Lower leg skin (tissue), 4 donors: Measurements from ENCODE around the gene NCAM2. TPM values are rescaled to one million over a fixed set of nuclear protein-coding genes. Genes with fewer than 3 reads are reported as not detected.

ENCODE experiments used
- DNase-seq, 2 donors: peaks; one replicate each; pipeline ENCODE4 v3.0.0-alpha.2; 2019; ENCODE audit warnings: low spot score in 2 of 2
- H3K4me3 ChIP-seq: fragments of 200-600 bp; sonication (generic); 2 replicates; pipeline ENCODE4 v1.5.1; 2017; ENCODE audit warnings: mild to moderate bottlenecking, low read depth; ENCODE audit not compliant: poor library complexity, severe bottlenecking
- POLR2A ChIP-seq, 2 donors: fragments of 450-650 bp; IDR thresholded peaks; one replicate each; pipeline ENCODE4 v1.6.1; 2016 to 2017; ENCODE audit warnings: antibody characterized with exemption in 2 of 2, mild to moderate bottlenecking in 1 of 2, moderate library complexity in 1 of 2
- WGBS, 2 donors: methylation state at CpG; one replicate each; pipeline ENCODE4 v1.1.5; 2018; 5-methylcytosine and 5-hydroxymethylcytosine counted together
- intact Hi-C: fragments of 100-400 bp; cut with DNase I; formaldehyde crosslinking; loops from one replicate; pipeline ENCODE4 v1.15.0; 2023; ENCODE audit warnings: low total_unique reads
- total RNA-seq, 4 donors: library from RNA; depleted of rRNA; stranded (reverse); fragments of >200 nt; gene quantifications; one replicate each; pipeline ENCODE4 v1.1.0, GENCODE V29; 2016
- TF ChIP-seq, protein P1 (sequence below), 3 donors: fragments of 450-650 bp; IDR thresholded peaks; one replicate each; pipeline ENCODE4 v1.5.1; 2016; ENCODE audit warnings: antibody characterized with exemption in 3 of 3, mild to moderate bottlenecking in 3 of 3, moderate library complexity in 2 of 3

Gene NCAM2
- total RNA-seq, 4 donors from 2014 or later: 0.61 to 3.2 (median 0.91) TPM

- no peak overlapping the region for H3K4me3 ChIP-seq
- intact Hi-C loops: no loop called here
- TF ChIP-seq, protein P1, sequence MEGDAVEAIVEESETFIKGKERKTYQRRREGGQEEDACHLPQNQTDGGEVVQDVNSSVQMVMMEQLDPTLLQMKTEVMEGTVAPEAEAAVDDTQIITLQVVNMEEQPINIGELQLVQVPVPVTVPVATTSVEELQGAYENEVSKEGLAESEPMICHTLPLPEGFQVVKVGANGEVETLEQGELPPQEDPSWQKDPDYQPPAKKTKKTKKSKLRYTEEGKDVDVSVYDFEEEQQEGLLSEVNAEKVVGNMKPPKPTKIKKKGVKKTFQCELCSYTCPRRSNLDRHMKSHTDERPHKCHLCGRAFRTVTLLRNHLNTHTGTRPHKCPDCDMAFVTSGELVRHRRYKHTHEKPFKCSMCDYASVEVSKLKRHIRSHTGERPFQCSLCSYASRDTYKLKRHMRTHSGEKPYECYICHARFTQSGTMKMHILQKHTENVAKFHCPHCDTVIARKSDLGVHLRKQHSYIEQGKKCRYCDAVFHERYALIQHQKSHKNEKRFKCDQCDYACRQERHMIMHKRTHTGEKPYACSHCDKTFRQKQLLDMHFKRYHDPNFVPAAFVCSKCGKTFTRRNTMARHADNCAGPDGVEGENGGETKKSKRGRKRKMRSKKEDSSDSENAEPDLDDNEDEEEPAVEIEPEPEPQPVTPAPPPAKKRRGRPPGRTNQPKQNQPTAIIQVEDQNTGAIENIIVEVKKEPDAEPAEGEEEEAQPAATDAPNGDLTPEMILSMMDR (IDR thresholded peaks at IDR 0.05): no peak
- TF ChIP-seq POLR2A (IDR thresholded peaks at IDR 0.05): no peak
- WGBS, 2 donors: 53 to 63% methylated on average over 6 of the region's 6 CpGs
- no peak for DNase-seq
Observed at GRCh38 chr21:21007606-21008005, 9.4 kb downstream of the NCAM2 start.

GRCh38 chr21:21010228-21010627, 12.0 kb downstream of the NCAM2 start:
- TF ChIP-seq, protein P1 (IDR thresholded peaks at IDR 0.05): no peak
- TF ChIP-seq POLR2A (IDR thresholded peaks at IDR 0.05): no peak
- 77 to 80% methylated on average over 3 of the region's 3 CpGs for WGBS, 2 donors
- intact Hi-C loops: no loop called here
- no peak for DNase-seq
- H3K4me3 ChIP-seq: no peak overlapping the region

- no peak for TF ChIP-seq POLR2A (IDR thresholded peaks at IDR 0.05)
- TF ChIP-seq, protein P1 (IDR thresholded peaks at IDR 0.05): no peak
- no peak overlapping the region for H3K4me3 ChIP-seq
- DNase-seq: no peak
- intact Hi-C loops: no loop called here
- WGBS, 2 donors: 76% methylated on average over 3 of the region's 3 CpGs
Observed at GRCh38 chr21:21010698-21011097, 12.5 kb downstream of the NCAM2 start.

GRCh38 chr21:21018821-21019220, 20.6 kb downstream of the NCAM2 start:
- H3K4me3 ChIP-seq: no peak overlapping the region
- WGBS, 2 donors: 11 to 13% methylated on average over 1 of the region's 1 CpG
- DNase-seq: no peak

DNA sequence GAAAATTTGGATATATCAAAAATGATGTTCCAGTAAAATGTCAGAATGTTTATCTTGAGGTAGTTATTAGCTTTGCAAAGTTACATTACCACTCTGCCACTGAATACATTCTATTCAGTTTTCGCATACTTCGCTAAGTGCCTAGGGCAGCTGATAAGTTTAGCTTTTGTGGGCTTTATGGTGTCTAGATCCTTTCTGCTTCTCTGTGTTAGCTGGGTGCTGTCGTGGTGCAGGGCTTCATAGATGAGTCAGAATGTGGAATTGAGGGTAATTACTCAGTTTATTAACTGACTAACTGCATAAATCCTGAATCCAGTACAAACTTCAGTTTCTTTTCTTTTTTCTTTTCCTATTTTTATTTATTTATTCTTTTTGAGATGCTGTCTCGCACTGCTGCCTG, 21.5 kb downstream of the NCAM2 start:
- 80 to 81% methylated on average over 4 of the region's 4 CpGs for WGBS, 2 donors
- DNase-seq: no peak
- intact Hi-C loops: no loop called here
- H3K4me3 ChIP-seq: no peak overlapping the region
- TF ChIP-seq, protein P1 (IDR thresholded peaks at IDR 0.05): no peak
- no peak for TF ChIP-seq POLR2A (IDR thresholded peaks at IDR 0.05)

More at GRCh38 chr21:21018821-21019220, 20.6 kb downstream of the NCAM2 start:
- TF ChIP-seq, protein P1 (IDR thresholded peaks at IDR 0.05): no peak
- no peak for TF ChIP-seq POLR2A (IDR thresholded peaks at IDR 0.05)
- intact Hi-C loops: no loop called here

DNA sequence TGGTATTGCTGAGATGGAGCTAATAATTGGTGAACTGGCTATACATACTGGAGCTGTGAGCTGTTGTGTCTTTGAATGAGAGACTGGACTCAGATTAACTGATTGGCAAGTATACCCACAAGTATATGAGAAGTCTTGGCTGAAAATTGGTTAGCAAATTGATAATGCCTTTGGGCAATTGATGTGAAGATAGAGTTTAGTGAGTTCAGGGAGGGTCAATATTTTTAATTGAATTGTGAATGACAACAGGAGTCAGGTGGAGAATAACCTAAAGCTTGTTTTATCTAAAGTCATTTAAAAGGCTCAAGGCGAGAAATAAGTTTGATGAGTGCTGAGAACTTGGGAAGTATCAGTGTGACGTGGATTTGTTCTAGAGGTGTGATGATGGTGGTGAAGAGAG, 27.5 kb downstream of the NCAM2 start:
- WGBS, 2 donors: 93 to 96% methylated on average over 2 of the region's 2 CpGs
- DNase-seq: no peak
- H3K4me3 ChIP-seq: no peak overlapping the region
- intact Hi-C loops: no loop called here
- no peak for TF ChIP-seq POLR2A (IDR thresholded peaks at IDR 0.05)
- TF ChIP-seq, protein P1 (IDR thresholded peaks at IDR 0.05): no peak
